ENCODE data around the gene AFF2.

AFF2 gene

DNA sequence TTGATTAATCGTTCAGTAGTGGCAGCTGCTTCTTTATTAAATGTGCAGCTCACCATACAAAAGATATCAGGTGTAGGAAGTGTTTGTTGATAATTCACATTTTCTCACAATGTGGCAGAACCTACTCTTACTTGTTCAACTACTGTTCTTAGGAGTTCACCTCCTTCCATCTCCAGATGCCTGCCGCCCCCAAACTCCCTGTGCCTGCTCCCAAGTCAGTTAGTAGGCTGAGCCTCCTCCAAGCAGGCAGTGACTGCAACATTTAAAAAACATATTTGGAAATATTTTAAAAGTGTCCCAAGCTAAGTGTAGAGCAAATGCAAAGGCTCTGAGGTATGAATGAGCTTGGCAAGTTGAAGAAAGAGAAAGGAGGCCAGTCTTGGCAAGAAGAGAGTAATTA lies 100.2 kb downstream of the AFF2 start:
- Histone ChIP-seq H3K27ac (ENCODE audit: low read length) (no peak overlapping the region), H3K27me3 (replicated peaks; ENCODE audit: insufficient read depth, low read length) (no peaks in the 10 kb centered on the region), H3K4me1 (ENCODE audit: low read length) (no peaks in the 10 kb centered on the region), H3K36me3 (replicated peaks; ENCODE audit: insufficient read depth, low read length) (no peaks in the 10 kb centered on the region), H3F3A (ENCODE audit: insufficient read depth, low read length) (no peaks in the 10 kb centered on the region), H3K79me2 (ENCODE audit: low read length) (no peaks in the 10 kb centered on the region), H3K4me2 (ENCODE audit: low read depth, low read length) (no peak overlapping the region), H3K9me2 (replicated peaks; ENCODE audit: insufficient read depth, low read length) (no peaks in the 10 kb centered on the region), H2AFZ (ENCODE audit: low read length) (no peak overlapping the region), H3K9ac (ENCODE audit: low read length) (no peak overlapping the region), H4K20me1 (ENCODE audit: insufficient read depth, low read length) (no peaks in the 10 kb centered on the region), H3K4me3 (ENCODE audit: low read length) (no peak overlapping the region), H3K9me3 (replicated peaks; ENCODE audit: insufficient read depth, low read length) (no peaks in the 10 kb centered on the region)
- DNase-seq: no peak
- TF ChIP-seq EZH2phosphoT487 (IDR thresholded peaks at IDR 0.05; ENCODE audit: low read length): no peak
- TF ChIP-seq, protein P1, sequence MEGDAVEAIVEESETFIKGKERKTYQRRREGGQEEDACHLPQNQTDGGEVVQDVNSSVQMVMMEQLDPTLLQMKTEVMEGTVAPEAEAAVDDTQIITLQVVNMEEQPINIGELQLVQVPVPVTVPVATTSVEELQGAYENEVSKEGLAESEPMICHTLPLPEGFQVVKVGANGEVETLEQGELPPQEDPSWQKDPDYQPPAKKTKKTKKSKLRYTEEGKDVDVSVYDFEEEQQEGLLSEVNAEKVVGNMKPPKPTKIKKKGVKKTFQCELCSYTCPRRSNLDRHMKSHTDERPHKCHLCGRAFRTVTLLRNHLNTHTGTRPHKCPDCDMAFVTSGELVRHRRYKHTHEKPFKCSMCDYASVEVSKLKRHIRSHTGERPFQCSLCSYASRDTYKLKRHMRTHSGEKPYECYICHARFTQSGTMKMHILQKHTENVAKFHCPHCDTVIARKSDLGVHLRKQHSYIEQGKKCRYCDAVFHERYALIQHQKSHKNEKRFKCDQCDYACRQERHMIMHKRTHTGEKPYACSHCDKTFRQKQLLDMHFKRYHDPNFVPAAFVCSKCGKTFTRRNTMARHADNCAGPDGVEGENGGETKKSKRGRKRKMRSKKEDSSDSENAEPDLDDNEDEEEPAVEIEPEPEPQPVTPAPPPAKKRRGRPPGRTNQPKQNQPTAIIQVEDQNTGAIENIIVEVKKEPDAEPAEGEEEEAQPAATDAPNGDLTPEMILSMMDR (IDR thresholded peaks at IDR 0.05; ENCODE audit: low read length): no peak
- no peak for TF ChIP-seq EZH2 (optimal IDR thresholded peaks at IDR 0.05; ENCODE audit: low read depth, low read length)

DNA sequence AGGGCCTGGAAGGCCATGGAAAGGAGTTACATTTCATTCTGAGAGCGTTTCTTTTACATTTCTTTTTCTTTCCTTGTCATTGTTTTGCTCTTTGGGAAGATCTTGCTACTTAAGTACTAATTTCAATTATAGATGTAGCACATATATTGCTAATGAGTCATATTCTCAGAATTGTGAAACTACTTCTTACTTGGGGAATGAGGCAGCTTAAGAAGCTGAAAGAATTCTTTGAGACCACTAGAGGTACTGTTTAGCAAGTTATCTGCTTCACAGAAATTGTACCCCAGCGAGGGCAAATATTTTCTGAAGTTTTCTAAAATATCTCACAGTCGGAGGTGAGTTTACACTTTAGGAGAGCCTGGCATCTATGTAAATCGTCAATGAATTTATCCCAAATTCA lies 100.6 kb downstream of the AFF2 start:
- Histone ChIP-seq H3K9me2 (replicated peaks; ENCODE audit: insufficient read depth, low read length) (no peaks in the 10 kb centered on the region), H3K4me2 (ENCODE audit: low read depth, low read length) (no peak overlapping the region), H3K9ac (ENCODE audit: low read length) (no peak overlapping the region), H3K9me3 (replicated peaks; ENCODE audit: insufficient read depth, low read length) (no peaks in the 10 kb centered on the region), H2AFZ (ENCODE audit: low read length) (no peak overlapping the region), H3F3A (ENCODE audit: insufficient read depth, low read length) (no peaks in the 10 kb centered on the region), H3K4me3 (ENCODE audit: low read length) (no peak overlapping the region), H3K4me1 (ENCODE audit: low read length) (no peaks in the 10 kb centered on the region), H3K27ac (ENCODE audit: low read length) (no peak overlapping the region), H3K27me3 (replicated peaks; ENCODE audit: insufficient read depth, low read length) (no peaks in the 10 kb centered on the region), H4K20me1 (ENCODE audit: insufficient read depth, low read length) (no peaks in the 10 kb centered on the region), H3K79me2 (ENCODE audit: low read length) (no peaks in the 10 kb centered on the region), H3K36me3 (replicated peaks; ENCODE audit: insufficient read depth, low read length) (no peaks in the 10 kb centered on the region)
- no peak for TF ChIP-seq EZH2 (optimal IDR thresholded peaks at IDR 0.05; ENCODE audit: low read depth, low read length)
- TF ChIP-seq, protein P1 (IDR thresholded peaks at IDR 0.05; ENCODE audit: low read length): no peak
- no peak for TF ChIP-seq EZH2phosphoT487 (IDR thresholded peaks at IDR 0.05; ENCODE audit: low read length)
- DNase-seq: no peak

DNA sequence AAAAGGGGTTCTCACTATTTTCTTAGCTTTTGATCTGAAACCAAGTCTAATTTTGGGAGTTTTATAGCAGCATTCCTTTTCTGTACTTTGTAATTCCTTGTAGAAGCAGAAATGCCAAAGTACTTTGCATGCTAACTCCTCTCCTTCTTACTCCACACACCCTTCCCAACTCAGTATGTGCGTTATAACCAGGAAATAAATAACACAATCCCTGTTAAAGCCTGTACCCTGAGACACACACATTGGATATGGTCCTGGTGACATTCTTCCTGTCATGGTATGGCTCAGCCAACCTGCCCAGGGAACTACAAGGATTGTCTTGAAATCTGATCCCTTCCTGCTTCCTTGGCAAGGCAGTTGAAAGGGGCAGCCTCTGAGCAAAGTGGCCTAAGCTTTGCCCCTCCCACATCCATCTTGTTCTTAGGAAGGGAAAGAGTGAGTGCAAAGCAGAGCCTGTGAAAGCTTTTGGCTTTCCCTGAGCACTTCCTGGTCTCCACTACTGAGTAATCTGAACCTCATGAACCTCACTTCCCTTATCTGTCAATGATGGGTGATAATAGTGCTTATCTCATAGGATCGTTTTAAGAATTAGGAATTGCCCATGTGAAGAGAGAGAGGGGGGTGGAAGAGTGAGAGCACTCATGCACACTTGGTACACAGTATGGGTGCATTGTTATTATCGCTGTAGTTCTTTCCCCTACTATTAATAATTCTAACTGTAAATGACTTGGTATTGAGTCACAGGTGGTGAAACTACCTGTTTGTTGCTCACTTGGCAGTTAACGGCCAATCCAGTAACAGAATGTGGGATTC lies 109.3 kb downstream of the AFF2 start:
- Histone ChIP-seq H3K27me3 (replicated peaks; ENCODE audit: insufficient read depth, low read length) (no peaks in the 10 kb centered on the region), H3K79me2 (ENCODE audit: low read length) (no peaks in the 10 kb centered on the region), H3K27ac (ENCODE audit: low read length) (no peak overlapping the region; the same call in 1 of the 2 replicates), H3K4me1 (ENCODE audit: low read length) (no peaks in the 10 kb centered on the region), H3F3A (ENCODE audit: insufficient read depth, low read length) (no peaks in the 10 kb centered on the region), H3K9me3 (replicated peaks; ENCODE audit: insufficient read depth, low read length) (no peaks in the 10 kb centered on the region), H3K36me3 (replicated peaks; ENCODE audit: insufficient read depth, low read length) (no peaks in the 10 kb centered on the region), H3K4me2 (ENCODE audit: low read depth, low read length) (peak overlapping the region; percentile 32), H3K9me2 (replicated peaks; ENCODE audit: insufficient read depth, low read length) (no peaks in the 10 kb centered on the region), H4K20me1 (ENCODE audit: insufficient read depth, low read length) (no peaks in the 10 kb centered on the region), H2AFZ (ENCODE audit: low read length) (peak overlapping the region; percentile 35; the same call in 1 of the 2 replicates), H3K4me3 (ENCODE audit: low read length) (no peak overlapping the region; the same call in 1 of the 2 replicates), H3K9ac (ENCODE audit: low read length) (no peak overlapping the region)
- peak; percentile 7 for DNase-seq
- TF ChIP-seq, protein P1 (IDR thresholded peaks at IDR 0.05; ENCODE audit: low read length): no peak
